CD4-positive, alpha-beta T cell treated with Interleukin-12 subunit alpha and Interleukin-12 subunit beta, for 1 hour (primary cell): ENCODE data around the gene DAB2IP.
A peak's percentile ranks its signal among the peaks of the same experiment; 100 is the strongest.
"Not testable (repeated sequence)": the region's sequence is repeated elsewhere in the genome, so short reads cannot be mapped to it uniquely, and the experiment has no call there.

Experiments
- DNase-seq: peaks from one replicate; pipeline ENCODE4 v3.0.0-alpha.2; 2020

Gene DAB2IP

DNA sequence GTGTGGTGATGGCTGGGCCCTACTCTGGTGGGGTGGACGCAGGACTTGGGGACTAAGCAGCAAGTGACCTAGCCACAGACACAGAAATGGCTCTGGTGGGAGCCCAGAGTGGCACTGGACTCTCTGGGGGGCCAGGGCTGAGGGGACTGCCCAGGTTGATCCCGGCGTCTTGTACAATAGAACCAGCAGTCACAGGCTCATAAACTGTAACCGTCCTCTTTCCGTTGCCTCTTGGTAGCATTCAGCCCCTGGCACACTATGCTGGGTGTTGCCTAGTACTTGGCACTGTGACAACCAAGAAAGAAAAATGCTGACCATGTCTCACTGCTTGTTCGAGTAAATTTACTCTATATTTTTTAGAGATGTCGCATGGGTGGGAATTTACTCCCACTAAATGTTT, 80.5 kb downstream of the DAB2IP start:
- no peak for DNase-seq

GRCh38 chr9:121732389-121732788, 81.0 kb downstream of the DAB2IP start:
- DNase-seq, result no peak

- DNase-seq, result no peak
These were observed 81.5 kb downstream of the DAB2IP start for GRCh38 chr9:121732886-121733285.

DNA sequence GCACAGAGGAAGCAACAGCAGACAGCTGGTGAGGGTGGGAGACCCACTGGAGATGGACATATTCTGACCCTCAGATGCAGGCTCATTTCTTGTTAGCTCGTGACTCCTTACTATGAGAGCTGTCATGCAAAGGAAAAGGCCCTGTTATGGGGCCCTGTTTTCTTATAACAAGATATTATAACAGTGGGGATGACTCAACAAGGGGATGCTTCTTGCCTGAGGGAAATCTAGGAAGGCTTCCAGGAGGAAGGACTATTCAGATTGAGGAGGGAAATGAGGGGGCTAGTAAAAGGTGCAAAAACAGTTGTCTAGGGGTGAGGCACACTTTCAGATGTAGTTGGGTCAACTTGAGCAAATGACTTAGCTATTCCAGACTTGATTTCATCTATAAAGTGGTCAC, 83.0 kb downstream of the DAB2IP start:
- no peak for DNase-seq

GRCh38 chr9:121735065-121735792, 83.8 kb downstream of the DAB2IP start:
- no peak for DNase-seq

DNA sequence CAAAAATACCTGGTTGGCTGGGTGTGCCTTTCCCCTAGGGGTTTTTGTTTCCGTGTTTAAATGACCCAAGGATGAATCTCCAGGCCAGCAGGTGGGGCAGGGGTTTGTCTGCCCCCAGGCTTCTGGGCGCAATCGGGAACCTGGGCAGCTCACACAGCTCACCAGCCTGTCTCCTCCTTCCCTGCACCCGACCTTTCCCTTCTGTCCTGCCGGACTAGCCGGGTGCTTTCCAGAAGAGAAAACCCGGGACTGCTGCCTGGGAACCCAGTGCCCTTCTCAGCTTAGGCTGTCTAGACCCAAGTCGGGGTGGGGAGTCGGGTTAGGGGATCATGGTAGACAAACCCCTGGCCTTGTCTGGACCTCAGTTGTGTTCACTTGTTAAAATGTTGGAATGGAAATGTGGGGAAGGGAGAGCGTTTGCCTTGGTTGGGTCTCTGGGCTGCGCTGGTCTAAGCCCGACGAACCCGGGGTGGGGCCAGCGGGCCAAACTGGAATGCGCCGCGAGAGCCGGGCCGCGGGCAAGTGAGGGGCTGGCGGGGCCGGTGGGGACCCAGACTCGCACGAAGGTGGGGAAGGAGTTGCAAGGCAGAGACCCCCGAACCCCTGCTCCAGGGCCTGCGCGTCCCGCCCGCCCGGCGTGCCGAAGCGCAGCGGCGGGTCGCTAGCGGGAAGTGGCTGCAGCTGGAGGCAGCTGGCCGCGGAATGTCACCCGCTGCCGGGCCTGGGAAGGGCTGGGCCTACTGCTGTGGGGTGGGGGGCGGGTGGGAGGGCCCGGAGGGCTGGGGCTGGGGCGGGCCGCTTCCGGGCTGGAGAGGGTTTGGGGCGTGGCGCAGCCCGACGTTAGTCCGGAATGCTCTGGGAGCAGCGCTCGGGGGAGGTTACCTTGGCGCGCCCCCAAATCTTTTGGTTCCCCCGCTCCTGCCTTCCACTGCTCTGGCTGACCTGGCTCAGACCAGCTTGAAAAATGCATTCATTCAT, 84.6 kb downstream of the DAB2IP start:
- no peak for DNase-seq

- DNase-seq, result no peak
These were observed 85.6 kb downstream of the DAB2IP start for GRCh38 chr9:121736934-121737462.

DNA sequence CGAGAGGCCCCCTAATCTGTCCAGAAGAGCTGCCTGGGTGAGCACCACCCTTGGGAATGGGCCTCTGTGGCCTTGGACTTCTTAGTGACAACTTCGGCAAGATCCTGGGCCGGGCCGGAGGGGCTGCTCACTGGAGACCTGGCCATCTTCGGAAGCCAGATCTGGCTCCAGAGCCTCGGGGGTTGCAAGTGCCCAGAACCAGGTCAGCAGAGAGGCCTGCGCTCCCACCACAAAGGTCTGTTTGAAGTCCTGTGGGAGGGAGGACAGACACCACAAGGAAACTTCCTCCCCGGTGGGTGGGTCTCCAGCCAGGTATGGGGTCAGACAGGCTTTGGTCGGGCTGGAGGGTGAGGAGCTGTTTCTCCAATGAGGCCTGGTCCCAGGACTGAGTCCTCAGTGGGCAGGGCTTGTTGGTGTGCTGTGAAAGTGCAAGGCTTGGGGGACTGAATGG, 86.1 kb downstream of the DAB2IP start:
- no peak for DNase-seq

GRCh38 chr9:121738411-121738810, 87.0 kb downstream of the DAB2IP start:
- DNase-seq, result no peak

GRCh38 chr9:121738968-121739367, 87.5 kb downstream of the DAB2IP start:
- DNase-seq, result no peak

DNA sequence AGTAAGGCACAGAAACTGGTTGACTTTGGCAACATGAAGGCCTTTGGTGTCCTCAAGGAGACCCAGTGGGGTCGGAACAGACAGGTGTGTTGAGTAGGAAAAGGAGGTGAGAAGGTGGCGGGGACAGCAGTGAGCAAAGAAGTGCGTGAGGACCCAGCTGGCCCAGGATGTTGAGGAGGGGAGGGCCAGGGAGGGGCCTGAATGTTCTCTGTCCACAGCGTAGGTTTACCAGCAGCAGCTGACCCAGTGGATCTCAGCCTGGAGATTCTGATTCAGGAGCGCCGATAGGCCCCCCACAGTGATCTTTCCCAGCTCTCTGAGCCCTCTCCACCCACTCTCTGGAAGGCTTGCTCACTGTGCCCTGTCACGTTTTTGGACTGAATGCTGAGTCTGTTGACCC, 88.5 kb downstream of the DAB2IP start:
- no peak for DNase-seq

DNA sequence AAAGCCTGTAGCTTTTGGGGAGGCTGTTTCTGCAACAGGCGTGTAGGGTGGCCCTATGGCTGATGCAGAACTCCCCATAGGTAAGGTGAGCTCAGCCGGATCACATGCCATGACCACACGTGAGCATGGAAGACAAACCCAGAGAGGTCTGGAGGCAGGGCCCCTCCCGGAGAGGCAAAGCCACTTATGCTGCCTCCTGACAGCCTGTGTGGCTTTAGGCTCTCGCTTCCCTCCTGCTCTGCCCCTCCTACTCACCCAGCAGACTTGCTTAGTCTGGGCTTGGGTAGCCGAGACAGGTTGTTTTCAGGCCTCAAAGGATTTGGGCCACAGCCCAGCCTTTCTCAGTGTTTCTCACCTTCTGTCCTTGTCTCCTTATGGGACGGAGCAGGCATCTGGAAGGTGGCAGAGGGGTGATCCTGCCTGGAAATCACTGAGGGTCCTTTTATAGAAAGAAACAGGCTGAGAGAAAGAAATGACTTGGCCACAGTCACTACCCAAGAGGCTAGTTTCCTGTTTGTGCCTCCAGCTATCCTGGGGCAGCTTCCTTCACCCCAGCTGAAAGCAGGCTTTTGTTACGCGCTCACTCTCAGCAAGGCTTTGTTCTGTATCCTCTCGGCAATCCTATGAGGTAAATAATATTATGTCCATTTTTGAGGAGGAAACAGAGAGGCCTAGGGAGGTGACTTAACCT, 89.9 kb downstream of the DAB2IP start:
- DNase-seq, result no peak

GRCh38 chr9:121741919-121742283, 90.5 kb downstream of the DAB2IP start:
- DNase-seq, result not testable (repeated sequence)

DNA sequence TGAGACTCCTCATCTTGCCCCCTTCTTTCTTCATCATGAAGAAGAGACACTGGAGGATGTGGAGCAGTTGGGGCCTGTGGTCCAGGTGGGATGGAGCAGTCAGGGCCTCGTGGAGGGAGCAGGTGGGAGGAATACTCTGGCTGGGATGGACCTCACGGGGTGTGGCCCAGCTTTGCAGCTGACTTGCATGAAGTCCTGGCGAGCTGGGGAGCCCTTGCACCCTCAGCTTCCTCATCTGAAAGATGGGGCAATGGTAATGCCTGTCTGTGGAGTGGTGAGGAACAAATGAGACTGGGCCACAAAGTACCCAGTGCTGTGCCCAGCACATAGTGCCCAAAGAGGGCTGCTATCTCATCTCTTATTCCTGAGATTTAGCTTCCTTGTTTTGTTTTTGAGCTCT, 91.5 kb downstream of the DAB2IP start:
- DNase-seq, result no peak

DNA sequence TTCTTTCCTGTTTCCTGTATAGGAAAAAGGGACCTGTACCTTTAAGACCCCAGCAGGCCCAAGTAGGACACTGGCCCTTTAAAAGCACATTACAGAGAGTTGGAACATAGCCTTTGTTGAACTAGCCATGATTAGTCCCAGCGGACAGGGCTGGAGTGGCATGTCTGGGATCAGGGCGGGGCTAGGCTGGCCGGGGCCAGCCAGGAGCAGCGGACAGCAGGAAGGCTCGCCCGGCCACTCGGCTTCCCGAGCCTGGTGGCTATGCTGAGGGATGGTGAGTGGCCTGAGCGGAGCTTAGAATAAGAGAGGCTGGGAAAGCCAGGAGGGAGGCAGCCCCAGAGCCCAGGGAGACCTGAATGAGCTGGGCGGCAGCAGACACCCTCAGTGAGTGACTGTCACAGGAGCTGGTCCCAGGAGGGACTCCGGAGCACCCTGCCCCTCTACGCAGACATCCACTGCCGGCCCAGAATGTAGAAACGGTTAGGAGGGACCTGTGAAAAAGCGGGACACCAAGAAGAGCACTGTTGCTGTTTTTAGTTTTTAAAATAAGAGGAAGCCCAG, 92.1 kb downstream of the DAB2IP start:
- no peak for DNase-seq

DNA sequence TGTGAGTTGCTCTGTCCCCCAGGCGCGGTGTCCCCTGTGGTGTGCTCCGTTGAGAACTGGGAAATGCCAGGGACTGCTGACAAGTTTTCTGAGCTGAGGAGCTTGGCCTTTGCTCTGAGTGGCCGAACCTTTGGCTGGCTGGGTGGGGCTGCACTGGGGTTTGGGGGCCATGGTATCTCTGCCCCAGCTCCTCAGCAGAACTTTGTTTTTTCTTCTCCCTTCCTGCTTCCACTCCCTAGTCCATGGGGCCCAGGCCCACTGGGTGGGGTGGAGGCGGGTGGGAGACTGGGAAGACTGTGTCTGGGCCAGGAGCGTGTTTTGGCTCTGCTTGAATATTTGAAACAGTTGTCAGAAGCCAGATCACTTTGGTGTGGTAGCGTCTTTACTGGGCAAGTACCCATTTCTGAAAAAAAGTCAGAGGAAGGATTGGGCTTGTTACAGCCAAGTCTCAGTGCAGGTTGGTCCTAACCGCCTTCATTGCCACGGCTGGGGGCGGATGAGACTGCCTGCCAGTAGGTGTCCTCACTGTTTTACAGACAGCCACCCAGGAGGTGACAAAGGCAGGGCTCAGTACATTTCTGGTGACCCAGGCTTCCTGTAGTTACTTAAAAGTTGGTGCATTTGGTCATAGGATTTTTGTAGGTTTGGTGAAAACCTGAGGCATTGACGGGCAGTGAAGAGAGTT, 92.7 kb downstream of the DAB2IP start:
- peak; percentile 30 for DNase-seq

- DNase-seq, result no peak
These were observed 93.4 kb downstream of the DAB2IP start for GRCh38 chr9:121744687-121745395.

- no peak for DNase-seq
These were observed 93.9 kb downstream of the DAB2IP start for GRCh38 chr9:121745396-121745695.

DNA sequence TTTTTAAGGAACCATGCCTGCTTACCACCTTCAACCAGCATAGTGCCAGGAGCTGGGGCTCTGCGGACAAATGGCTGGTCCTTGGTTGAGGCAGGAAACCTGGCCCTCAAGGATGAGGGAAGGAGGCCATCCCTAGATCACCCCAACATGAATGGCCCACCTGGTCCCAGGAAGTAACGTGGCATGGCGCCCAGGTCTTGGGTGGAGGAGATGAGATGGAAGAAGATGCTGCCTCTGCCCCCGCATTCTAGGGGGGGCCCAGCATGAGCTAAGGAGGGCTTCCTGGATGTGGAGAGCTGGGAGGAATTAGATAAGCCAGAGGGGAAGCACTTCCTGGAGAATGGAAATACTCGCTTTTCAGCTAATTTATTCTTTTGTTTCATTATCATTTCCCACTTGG, 95.0 kb downstream of the DAB2IP start:
- no peak for DNase-seq

DNA sequence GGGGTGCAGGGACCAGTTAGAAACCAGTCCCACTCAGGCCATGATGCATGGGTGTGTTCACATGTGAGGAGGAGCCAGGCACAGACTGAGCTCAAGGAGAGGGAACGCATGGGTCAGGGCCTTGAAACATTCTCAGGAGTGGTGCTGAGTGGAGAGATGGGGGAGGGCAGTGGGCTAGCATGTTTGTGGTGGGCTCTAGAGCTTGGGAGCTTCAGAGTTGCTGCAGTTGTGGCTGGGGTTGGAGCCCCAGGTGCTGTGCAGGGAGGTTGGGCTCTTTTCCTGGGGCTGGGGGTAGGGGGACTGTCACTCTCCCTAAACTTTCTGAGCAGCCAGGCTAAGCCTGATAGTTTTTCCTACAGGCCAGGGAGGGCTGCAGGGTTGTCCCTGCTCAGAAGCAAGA, 95.4 kb downstream of the DAB2IP start:
- no peak for DNase-seq

- peak; percentile 18 for DNase-seq
These were observed 96.6 kb downstream of the DAB2IP start for GRCh38 chr9:121748074-121748473.
